Epithelial cell of umbilical artery (primary cell): Measurements from ENCODE around the gene TAS2R50. TPM values are rescaled to one million over a fixed set of nuclear protein-coding genes. Genes with fewer than 3 reads are reported as not detected.

Source experiments
- total RNA-seq: library from RNA; depleted of rRNA; stranded (reverse); fragments of >200 nt; gene quantifications from 2 replicates; pipeline ENCODE4 v1.2.3, GENCODE V29; 2014

The TAS2R50 gene
- total RNA-seq: 1.9 and 2.1 TPM in 2 replicates

DNA sequence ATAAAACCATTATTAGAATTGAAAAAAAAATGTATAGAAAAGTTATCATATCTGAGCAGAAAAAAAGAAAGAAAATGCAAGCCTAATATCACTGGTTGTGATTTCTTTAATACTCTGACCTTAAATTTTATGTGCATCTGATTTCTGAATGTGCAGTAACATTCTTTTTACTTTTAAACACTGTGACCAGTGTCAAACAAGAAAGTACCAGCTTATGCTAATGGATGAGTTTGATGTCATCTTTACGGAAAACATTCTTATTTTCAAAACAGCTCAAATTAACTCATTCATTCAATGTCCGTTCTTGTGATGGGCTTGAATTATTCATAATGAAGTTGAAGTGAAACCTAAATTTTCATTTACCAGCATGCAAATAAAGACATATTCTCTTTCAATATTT lies at the start of gene TAS2R50:
Gene TAS2R50, minus strand, starts transcription at position 101 of the 400 bp plus-strand sequence. Its CDS starts 52 bp downstream, at position 49.

DNA sequence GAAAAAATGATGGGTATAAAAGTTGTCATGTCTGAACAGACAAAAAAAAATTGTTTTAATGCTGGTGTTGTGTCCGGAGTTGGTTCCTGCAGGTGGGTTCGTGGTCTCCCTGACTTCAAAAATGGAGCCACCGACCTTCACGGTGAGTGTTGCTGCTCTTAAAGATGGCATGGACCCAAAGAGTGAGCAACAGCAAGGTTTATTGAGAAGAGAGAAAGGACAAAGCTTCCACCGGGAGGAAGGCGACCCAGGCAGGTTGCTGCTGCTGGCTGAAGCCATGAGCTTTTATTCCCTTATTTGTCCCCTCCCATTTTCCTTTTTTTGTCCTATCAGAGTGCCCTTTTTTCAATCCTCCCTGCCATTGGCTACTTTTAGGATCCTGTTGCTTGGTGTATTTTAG lies 44.6 kb upstream of the TAS2R50 start, which contains the start of gene TAS2R31:
Gene TAS2R31, minus strand, starts transcription at position 101 of the 400 bp plus-strand sequence. Its CDS starts 72 bp downstream, at position 29.

DNA sequence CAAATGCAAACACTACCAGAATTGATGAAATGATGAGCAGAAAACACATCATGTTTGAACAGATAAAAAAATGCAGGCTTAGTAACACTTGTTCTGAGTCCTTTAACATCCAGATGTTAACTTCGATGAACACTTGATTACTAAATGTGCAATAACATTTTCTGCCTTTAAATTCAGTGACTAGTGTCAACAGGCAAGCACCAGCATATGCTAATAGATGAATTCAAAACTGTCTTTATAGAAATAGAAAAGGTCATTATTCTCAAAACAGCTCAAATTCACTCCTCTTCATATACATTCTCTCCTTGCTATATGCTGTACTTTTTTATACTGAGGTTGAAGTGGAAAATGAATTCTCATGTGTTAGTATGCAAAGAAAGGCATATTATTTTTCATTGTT lies 35.8 kb upstream of the TAS2R50 start, which contains the start of gene TAS2R19:
Gene TAS2R19, minus strand, starts transcription at position 101 of the 400 bp plus-strand sequence. Its CDS starts 49 bp downstream, at position 52.

GRCh38 chr12:10998204-10998603 lies 11.5 kb upstream of the TAS2R50 start, which contains the start of gene TAS2R20:
Gene TAS2R20 (minus strand): TSS chr12:10998304. CDS start chr12:10997875, 429 bp downstream.

GRCh38 chr12:10939163-10939562 lies 47.5 kb downstream of the TAS2R50 start, which contains the start of gene TAS2R14:
Gene TAS2R14 (minus strand): TSS chr12:10939263. CDS start chr12:10939207, 56 bp downstream.

Other genes starting within 250 kb of the TAS2R50 start
- gene TAS2R7, start 184.3 kb downstream of the TAS2R50 start, total RNA-seq: not detected in 2 replicates
- gene TAS2R8, start 179.6 kb downstream of the TAS2R50 start, total RNA-seq: not detected in 2 replicates
- 0.32 TPM in 1 of 2 replicates, not detected in the other for gene TAS2R9, start 176.7 kb downstream of the TAS2R50 start, total RNA-seq
- 0.97 and 1.7 TPM in 2 replicates for gene TAS2R10, start 160.6 kb downstream of the TAS2R50 start, total RNA-seq
- gene PRR4, start 137.4 kb downstream of the TAS2R50 start, total RNA-seq: 0.61 TPM in 1 of 2 replicates, not detected in the other
- 9.1 and 12.6 TPM in 2 replicates for gene PRH1, start 102.7 kb downstream of the TAS2R50 start, total RNA-seq
- gene TAS2R13, start 77.3 kb downstream of the TAS2R50 start, total RNA-seq: 0.32 and 1.8 TPM in 2 replicates
- not detected in 2 replicates for gene PRH2, start 57.7 kb downstream of the TAS2R50 start, total RNA-seq
- gene TAS2R14, start 47.6 kb downstream of the TAS2R50 start, total RNA-seq: 1.3 and 2.4 TPM in 2 replicates
- 1.6 and 2.4 TPM in 2 replicates for gene TAS2R20, start 11.4 kb upstream of the TAS2R50 start, total RNA-seq
- 4.0 and 5.5 TPM in 2 replicates for gene TAS2R19, start 35.7 kb upstream of the TAS2R50 start, total RNA-seq
- gene TAS2R31, start 44.5 kb upstream of the TAS2R50 start, total RNA-seq: 5.2 and 6.8 TPM in 2 replicates
- 2.1 and 3.2 TPM in 2 replicates for gene TAS2R46, start 75.4 kb upstream of the TAS2R50 start, total RNA-seq
- under 0.01 and 1.7 TPM in 2 replicates for gene TAS2R43, start 105.4 kb upstream of the TAS2R50 start, total RNA-seq
- gene TAS2R30, start 147.7 kb upstream of the TAS2R50 start, total RNA-seq: 3.2 and 4.9 TPM in 2 replicates
- gene SMIM10L1, start 184.3 kb upstream of the TAS2R50 start, total RNA-seq: 5.0 and 5.8 TPM in 2 replicates
- not detected in 2 replicates for gene TAS2R42, start 200.0 kb upstream of the TAS2R50 start, total RNA-seq